ENCODE measurements around the gene LRGUK. TPM values are rescaled to one million over a fixed set of nuclear protein-coding genes. Genes with fewer than 3 reads are reported as not detected.

The LRGUK gene
- total RNA-seq, 1 experiment from 2014 or later = 1.9 TPM

DNA sequence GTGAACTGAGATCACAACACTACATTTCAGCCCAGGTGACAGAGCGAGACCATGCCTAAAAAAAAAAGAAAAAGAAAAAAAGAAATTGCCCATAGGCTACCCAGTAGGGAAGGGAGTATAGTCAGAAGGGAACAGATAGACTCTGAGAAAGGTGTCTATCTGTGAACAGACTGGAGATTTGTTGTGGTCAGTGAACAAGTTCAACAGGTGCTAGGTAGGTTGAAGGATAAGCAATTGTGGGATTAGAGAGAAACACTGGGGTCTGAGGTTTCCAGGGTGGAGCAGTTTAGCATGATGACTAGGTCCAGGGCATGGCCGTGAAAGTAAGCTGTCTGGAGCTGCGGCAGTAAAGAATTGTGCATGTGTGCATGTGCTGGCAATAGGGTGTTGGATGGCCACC, 6.9 kb downstream of the LRGUK start:
- CTCF ChIA-PET = no interaction called here
- no peak for DNase-seq (ENCODE audit: low spot score)
- POLR2A ChIA-PET = no interaction called here
- Mint-ChIP-seq H3K27ac (no peak overlapping the region), H3K4me3 (no peak overlapping the region), H3K9me3 (peaks cover 8% of the 10 kb centered on the region; the same call in 1 of the 2 replicates), H3K27me3 (ENCODE audit: low read depth) (no peaks in the 10 kb centered on the region), H3K4me1 (peaks cover 58% of the 10 kb centered on the region), H3K36me3 (peaks cover 12% of the 10 kb centered on the region)
- ATAC-seq = no peak
- TF ChIP-seq IRF2 (CRISPR knock-in tag; IDR thresholded peaks at IDR 0.05; ENCODE audit: borderline replicate concordance, low read depth) = no peak
- TF ChIP-seq, protein P1, sequence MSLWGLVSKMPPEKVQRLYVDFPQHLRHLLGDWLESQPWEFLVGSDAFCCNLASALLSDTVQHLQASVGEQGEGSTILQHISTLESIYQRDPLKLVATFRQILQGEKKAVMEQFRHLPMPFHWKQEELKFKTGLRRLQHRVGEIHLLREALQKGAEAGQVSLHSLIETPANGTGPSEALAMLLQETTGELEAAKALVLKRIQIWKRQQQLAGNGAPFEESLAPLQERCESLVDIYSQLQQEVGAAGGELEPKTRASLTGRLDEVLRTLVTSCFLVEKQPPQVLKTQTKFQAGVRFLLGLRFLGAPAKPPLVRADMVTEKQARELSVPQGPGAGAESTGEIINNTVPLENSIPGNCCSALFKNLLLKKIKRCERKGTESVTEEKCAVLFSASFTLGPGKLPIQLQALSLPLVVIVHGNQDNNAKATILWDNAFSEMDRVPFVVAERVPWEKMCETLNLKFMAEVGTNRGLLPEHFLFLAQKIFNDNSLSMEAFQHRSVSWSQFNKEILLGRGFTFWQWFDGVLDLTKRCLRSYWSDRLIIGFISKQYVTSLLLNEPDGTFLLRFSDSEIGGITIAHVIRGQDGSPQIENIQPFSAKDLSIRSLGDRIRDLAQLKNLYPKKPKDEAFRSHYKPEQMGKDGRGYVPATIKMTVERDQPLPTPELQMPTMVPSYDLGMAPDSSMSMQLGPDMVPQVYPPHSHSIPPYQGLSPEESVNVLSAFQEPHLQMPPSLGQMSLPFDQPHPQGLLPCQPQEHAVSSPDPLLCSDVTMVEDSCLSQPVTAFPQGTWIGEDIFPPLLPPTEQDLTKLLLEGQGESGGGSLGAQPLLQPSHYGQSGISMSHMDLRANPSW (CRISPR knock-in tag; conservative IDR thresholded peaks at IDR 0.05; ENCODE audit: low read depth) = no peak
- TF ChIP-seq, protein P2, sequence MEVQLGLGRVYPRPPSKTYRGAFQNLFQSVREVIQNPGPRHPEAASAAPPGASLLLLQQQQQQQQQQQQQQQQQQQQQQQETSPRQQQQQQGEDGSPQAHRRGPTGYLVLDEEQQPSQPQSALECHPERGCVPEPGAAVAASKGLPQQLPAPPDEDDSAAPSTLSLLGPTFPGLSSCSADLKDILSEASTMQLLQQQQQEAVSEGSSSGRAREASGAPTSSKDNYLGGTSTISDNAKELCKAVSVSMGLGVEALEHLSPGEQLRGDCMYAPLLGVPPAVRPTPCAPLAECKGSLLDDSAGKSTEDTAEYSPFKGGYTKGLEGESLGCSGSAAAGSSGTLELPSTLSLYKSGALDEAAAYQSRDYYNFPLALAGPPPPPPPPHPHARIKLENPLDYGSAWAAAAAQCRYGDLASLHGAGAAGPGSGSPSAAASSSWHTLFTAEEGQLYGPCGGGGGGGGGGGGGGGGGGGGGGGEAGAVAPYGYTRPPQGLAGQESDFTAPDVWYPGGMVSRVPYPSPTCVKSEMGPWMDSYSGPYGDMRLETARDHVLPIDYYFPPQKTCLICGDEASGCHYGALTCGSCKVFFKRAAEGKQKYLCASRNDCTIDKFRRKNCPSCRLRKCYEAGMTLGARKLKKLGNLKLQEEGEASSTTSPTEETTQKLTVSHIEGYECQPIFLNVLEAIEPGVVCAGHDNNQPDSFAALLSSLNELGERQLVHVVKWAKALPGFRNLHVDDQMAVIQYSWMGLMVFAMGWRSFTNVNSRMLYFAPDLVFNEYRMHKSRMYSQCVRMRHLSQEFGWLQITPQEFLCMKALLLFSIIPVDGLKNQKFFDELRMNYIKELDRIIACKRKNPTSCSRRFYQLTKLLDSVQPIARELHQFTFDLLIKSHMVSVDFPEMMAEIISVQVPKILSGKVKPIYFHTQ (CRISPR knock-in tag; IDR thresholded peaks at IDR 0.05) = no peak
- TF ChIP-seq, protein P3, sequence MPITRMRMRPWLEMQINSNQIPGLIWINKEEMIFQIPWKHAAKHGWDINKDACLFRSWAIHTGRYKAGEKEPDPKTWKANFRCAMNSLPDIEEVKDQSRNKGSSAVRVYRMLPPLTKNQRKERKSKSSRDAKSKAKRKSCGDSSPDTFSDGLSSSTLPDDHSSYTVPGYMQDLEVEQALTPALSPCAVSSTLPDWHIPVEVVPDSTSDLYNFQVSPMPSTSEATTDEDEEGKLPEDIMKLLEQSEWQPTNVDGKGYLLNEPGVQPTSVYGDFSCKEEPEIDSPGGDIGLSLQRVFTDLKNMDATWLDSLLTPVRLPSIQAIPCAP (CRISPR knock-in tag; IDR thresholded peaks at IDR 0.05) = no peak
- TF ChIP-seq, protein P4, sequence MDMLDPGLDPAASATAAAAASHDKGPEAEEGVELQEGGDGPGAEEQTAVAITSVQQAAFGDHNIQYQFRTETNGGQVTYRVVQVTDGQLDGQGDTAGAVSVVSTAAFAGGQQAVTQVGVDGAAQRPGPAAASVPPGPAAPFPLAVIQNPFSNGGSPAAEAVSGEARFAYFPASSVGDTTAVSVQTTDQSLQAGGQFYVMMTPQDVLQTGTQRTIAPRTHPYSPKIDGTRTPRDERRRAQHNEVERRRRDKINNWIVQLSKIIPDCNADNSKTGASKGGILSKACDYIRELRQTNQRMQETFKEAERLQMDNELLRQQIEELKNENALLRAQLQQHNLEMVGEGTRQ (CRISPR knock-in tag; IDR thresholded peaks at IDR 0.05) = no peak
- no peak for TF ChIP-seq SP1 (CRISPR knock-in tag; conservative IDR thresholded peaks at IDR 0.05)
- TF ChIP-seq, protein P5, sequence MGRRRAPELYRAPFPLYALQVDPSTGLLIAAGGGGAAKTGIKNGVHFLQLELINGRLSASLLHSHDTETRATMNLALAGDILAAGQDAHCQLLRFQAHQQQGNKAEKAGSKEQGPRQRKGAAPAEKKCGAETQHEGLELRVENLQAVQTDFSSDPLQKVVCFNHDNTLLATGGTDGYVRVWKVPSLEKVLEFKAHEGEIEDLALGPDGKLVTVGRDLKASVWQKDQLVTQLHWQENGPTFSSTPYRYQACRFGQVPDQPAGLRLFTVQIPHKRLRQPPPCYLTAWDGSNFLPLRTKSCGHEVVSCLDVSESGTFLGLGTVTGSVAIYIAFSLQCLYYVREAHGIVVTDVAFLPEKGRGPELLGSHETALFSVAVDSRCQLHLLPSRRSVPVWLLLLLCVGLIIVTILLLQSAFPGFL (CRISPR knock-in tag; IDR thresholded peaks at IDR 0.05; ENCODE audit: borderline replicate concordance) = no peak
- no peak for TF ChIP-seq GABPB1 (CRISPR knock-in tag; IDR thresholded peaks at IDR 0.05)
- TF ChIP-seq ZNF416 (CRISPR knock-in tag; IDR thresholded peaks at IDR 0.05) = no peak
- TF ChIP-seq PRRX2 (CRISPR knock-in tag; IDR thresholded peaks at IDR 0.05) = no peak
- TF ChIP-seq FOXJ3 (CRISPR knock-in tag; IDR thresholded peaks at IDR 0.05; ENCODE audit: borderline replicate concordance) = no peak
- no peak for TF ChIP-seq RELA (CRISPR knock-in tag; IDR thresholded peaks at IDR 0.05; ENCODE audit: borderline replicate concordance)
- TF ChIP-seq, protein P6, sequence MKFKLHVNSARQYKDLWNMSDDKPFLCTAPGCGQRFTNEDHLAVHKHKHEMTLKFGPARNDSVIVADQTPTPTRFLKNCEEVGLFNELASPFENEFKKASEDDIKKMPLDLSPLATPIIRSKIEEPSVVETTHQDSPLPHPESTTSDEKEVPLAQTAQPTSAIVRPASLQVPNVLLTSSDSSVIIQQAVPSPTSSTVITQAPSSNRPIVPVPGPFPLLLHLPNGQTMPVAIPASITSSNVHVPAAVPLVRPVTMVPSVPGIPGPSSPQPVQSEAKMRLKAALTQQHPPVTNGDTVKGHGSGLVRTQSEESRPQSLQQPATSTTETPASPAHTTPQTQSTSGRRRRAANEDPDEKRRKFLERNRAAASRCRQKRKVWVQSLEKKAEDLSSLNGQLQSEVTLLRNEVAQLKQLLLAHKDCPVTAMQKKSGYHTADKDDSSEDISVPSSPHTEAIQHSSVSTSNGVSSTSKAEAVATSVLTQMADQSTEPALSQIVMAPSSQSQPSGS (CRISPR knock-in tag; IDR thresholded peaks at IDR 0.05; ENCODE audit: borderline replicate concordance, low read depth) = no peak
- TF ChIP-seq, protein P7, sequence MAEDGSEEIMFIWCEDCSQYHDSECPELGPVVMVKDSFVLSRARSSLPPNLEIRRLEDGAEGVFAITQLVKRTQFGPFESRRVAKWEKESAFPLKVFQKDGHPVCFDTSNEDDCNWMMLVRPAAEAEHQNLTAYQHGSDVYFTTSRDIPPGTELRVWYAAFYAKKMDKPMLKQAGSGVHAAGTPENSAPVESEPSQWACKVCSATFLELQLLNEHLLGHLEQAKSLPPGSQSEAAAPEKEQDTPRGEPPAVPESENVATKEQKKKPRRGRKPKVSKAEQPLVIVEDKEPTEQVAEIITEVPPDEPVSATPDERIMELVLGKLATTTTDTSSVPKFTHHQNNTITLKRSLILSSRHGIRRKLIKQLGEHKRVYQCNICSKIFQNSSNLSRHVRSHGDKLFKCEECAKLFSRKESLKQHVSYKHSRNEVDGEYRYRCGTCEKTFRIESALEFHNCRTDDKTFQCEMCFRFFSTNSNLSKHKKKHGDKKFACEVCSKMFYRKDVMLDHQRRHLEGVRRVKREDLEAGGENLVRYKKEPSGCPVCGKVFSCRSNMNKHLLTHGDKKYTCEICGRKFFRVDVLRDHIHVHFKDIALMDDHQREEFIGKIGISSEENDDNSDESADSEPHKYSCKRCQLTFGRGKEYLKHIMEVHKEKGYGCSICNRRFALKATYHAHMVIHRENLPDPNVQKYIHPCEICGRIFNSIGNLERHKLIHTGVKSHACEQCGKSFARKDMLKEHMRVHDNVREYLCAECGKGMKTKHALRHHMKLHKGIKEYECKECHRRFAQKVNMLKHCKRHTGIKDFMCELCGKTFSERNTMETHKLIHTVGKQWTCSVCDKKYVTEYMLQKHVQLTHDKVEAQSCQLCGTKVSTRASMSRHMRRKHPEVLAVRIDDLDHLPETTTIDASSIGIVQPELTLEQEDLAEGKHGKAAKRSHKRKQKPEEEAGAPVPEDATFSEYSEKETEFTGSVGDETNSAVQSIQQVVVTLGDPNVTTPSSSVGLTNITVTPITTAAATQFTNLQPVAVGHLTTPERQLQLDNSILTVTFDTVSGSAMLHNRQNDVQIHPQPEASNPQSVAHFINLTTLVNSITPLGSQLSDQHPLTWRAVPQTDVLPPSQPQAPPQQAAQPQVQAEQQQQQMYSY (CRISPR knock-in tag; IDR thresholded peaks at IDR 0.05) = no peak
- TF ChIP-seq, protein P8, sequence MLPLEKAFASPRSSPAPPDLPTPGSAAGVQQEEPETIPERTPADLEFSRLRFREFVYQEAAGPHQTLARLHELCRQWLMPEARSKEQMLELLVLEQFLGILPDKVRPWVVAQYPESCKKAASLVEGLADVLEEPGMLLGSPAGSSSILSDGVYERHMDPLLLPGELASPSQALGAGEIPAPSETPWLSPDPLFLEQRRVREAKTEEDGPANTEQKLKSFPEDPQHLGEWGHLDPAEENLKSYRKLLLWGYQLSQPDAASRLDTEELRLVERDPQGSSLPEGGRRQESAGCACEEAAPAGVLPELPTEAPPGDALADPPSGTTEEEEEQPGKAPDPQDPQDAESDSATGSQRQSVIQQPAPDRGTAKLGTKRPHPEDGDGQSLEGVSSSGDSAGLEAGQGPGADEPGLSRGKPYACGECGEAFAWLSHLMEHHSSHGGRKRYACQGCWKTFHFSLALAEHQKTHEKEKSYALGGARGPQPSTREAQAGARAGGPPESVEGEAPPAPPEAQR (CRISPR knock-in tag; IDR thresholded peaks at IDR 0.05) = no peak
